ENCODE results near the gene NKX2-3. TPM values are rescaled to one million over a fixed set of nuclear protein-coding genes. Genes with fewer than 3 reads are reported as not detected.
A peak's percentile ranks its signal among the peaks of the same experiment; 100 is the strongest.

The NKX2-3 gene
- 0.41 TPM for polyA plus RNA-seq (2013, experiment 1 of 2)
- polyA plus RNA-seq (2013, experiment 2 of 2) = 0.61 TPM

- Histone ChIP-seq H3K27ac (ENCODE audit: low read depth, low read length, severe bottlenecking) (no peak within 1 kb of the TSS), H3K9me3 (ENCODE audit: control insufficient read depth, low read length) (no peaks in the 10 kb centered on the region), H3K4me3 (ENCODE audit: extremely low read depth, insufficient read depth, low read length, poor library complexity, severe bottlenecking) (peak within 1 kb of the TSS; percentile 21), H3K36me3 (ENCODE audit: control insufficient read depth, insufficient read depth, low read length) (no peaks in the 10 kb centered on the region), H3K4me1 (ENCODE audit: control insufficient read depth, insufficient read depth, low read length, poor library complexity, severe bottlenecking) (peaks cover 27% of the 10 kb centered on the region)
- 2 to 4% methylated on average over 39 to 47 of the region's 51 CpGs for WGBS, 2 experiments (ENCODE audit: insufficient coverage in 2 of 2)
These were observed at the start of gene NKX2-3 for GRCh38 chr10:99532687-99533495. Gene NKX2-3, plus strand, starts transcription at chr10:99532942. Its CDS starts 190 bp downstream, at chr10:99533132.

- H3K4me1 ChIP-seq (ENCODE audit: control insufficient read depth, insufficient read depth, low read length, poor library complexity, severe bottlenecking) = no peaks in the 10 kb centered on the region
- no peak overlapping the region for H3K4me3 ChIP-seq (ENCODE audit: extremely low read depth, insufficient read depth, low read length, poor library complexity, severe bottlenecking)
- H3K9me3 ChIP-seq (ENCODE audit: control insufficient read depth, low read length) = no peaks in the 10 kb centered on the region
- H3K36me3 ChIP-seq (ENCODE audit: control insufficient read depth, insufficient read depth, low read length) = no peaks in the 10 kb centered on the region
- no peak overlapping the region for H3K27ac ChIP-seq (ENCODE audit: low read depth, low read length, severe bottlenecking)
- 74 to 77% methylated on average over 24 to 26 of the region's 27 CpGs for WGBS, 2 experiments (ENCODE audit: insufficient coverage in 2 of 2)
These were observed 47.8 kb upstream of the NKX2-3 start for GRCh38 chr10:99484626-99485581.

DNA sequence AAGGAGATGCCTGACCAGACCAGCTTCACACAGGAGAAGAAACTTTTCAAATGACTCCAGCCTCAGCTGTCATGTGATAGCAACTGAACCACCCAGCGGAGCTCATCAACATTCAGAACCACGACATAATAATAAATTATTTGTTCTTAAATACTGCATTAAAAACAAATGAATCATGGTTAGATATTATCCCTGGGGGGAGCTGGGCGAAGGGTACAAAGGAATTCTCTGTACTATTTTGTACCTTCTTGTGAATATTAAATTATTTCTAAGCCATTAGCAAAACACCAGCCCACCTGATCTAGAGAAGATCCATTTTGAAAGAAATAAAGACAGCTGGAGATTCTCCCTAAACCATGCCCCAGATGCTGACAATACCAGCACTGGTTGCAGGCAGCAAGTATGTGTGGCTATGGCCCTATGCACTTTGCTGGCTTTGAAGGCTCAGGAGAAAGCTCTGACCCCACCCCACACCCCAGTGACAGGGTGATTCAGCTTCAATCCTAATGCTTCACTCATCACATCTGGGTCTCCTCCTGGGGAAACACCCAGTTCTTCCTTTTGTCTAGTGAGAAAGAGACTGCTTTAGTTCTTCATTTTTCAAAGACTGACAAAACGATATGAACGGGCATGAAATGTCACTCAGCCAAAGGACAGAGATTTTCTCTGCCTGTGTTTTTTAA is 45.5 kb upstream of the NKX2-3 start:
- no peaks in the 10 kb centered on the region for H3K9me3 ChIP-seq (ENCODE audit: control insufficient read depth, low read length)
- WGBS, 2 experiments (ENCODE audit: insufficient coverage in 2 of 2) = 94 to 95% methylated on average over 2 of the region's 5 CpGs
- no peak overlapping the region for H3K4me3 ChIP-seq (ENCODE audit: extremely low read depth, insufficient read depth, low read length, poor library complexity, severe bottlenecking)
- no peaks in the 10 kb centered on the region for H3K36me3 ChIP-seq (ENCODE audit: control insufficient read depth, insufficient read depth, low read length)
- H3K4me1 ChIP-seq (ENCODE audit: control insufficient read depth, insufficient read depth, low read length, poor library complexity, severe bottlenecking) = no peaks in the 10 kb centered on the region
- H3K27ac ChIP-seq (ENCODE audit: low read depth, low read length, severe bottlenecking) = no peak overlapping the region

- 86 to 100% methylated on average over 1 of the region's 3 CpGs for WGBS, 2 experiments (ENCODE audit: insufficient coverage in 2 of 2)
- Histone ChIP-seq H3K36me3 (ENCODE audit: control insufficient read depth, insufficient read depth, low read length) (no peaks in the 10 kb centered on the region), H3K9me3 (ENCODE audit: control insufficient read depth, low read length) (no peaks in the 10 kb centered on the region), H3K4me3 (ENCODE audit: extremely low read depth, insufficient read depth, low read length, poor library complexity, severe bottlenecking) (no peak overlapping the region), H3K27ac (ENCODE audit: low read depth, low read length, severe bottlenecking) (no peak overlapping the region), H3K4me1 (ENCODE audit: control insufficient read depth, insufficient read depth, low read length, poor library complexity, severe bottlenecking) (no peaks in the 10 kb centered on the region)
These were observed 43.5 kb upstream of the NKX2-3 start for GRCh38 chr10:99489271-99489670.

- WGBS, 2 experiments (ENCODE audit: insufficient coverage in 2 of 2) = 24 to 56% methylated on average over 2 to 3 of the region's 6 CpGs
- Histone ChIP-seq H3K4me1 (ENCODE audit: control insufficient read depth, insufficient read depth, low read length, poor library complexity, severe bottlenecking) (no peaks in the 10 kb centered on the region), H3K36me3 (ENCODE audit: control insufficient read depth, insufficient read depth, low read length) (no peaks in the 10 kb centered on the region), H3K4me3 (ENCODE audit: extremely low read depth, insufficient read depth, low read length, poor library complexity, severe bottlenecking) (no peak overlapping the region), H3K9me3 (ENCODE audit: control insufficient read depth, low read length) (no peaks in the 10 kb centered on the region), H3K27ac (ENCODE audit: low read depth, low read length, severe bottlenecking) (no peak overlapping the region)
These were observed 35.3 kb upstream of the NKX2-3 start for GRCh38 chr10:99497343-99498025.

- no peaks in the 10 kb centered on the region for H3K36me3 ChIP-seq (ENCODE audit: control insufficient read depth, insufficient read depth, low read length)
- H3K4me3 ChIP-seq (ENCODE audit: extremely low read depth, insufficient read depth, low read length, poor library complexity, severe bottlenecking) = no peak overlapping the region
- no peak overlapping the region for H3K27ac ChIP-seq (ENCODE audit: low read depth, low read length, severe bottlenecking)
- H3K9me3 ChIP-seq (ENCODE audit: control insufficient read depth, low read length) = no peaks in the 10 kb centered on the region
- H3K4me1 ChIP-seq (ENCODE audit: control insufficient read depth, insufficient read depth, low read length, poor library complexity, severe bottlenecking) = no peaks in the 10 kb centered on the region
- no CpG with 5 or more reads among the region's 1 CpG for WGBS, 2 experiments (ENCODE audit: insufficient coverage in 2 of 2)
These were observed 26.3 kb upstream of the NKX2-3 start for GRCh38 chr10:99506416-99506815.

DNA sequence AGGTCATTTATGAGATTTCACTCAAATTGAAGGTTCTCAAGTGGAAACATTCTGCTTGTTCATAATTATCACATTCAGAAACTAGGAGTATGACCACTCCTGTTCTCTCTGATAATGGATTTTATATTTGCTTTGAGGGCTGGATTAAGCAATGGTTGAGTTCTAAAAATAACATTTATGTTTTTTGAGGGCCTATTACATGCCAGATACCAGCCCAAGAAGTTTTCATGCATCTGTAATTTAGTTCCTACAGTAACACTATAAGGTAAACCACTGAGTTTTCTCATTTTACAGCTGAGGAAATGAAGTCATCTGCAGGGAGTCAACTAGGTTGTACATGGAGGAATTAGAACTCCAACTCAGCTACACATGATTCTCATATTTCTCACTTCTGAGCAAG is 25.5 kb upstream of the NKX2-3 start:
- Histone ChIP-seq H3K9me3 (ENCODE audit: control insufficient read depth, low read length) (no peaks in the 10 kb centered on the region), H3K27ac (ENCODE audit: low read depth, low read length, severe bottlenecking) (no peak overlapping the region), H3K36me3 (ENCODE audit: control insufficient read depth, insufficient read depth, low read length) (no peaks in the 10 kb centered on the region), H3K4me1 (ENCODE audit: control insufficient read depth, insufficient read depth, low read length, poor library complexity, severe bottlenecking) (no peaks in the 10 kb centered on the region), H3K4me3 (ENCODE audit: extremely low read depth, insufficient read depth, low read length, poor library complexity, severe bottlenecking) (no peak overlapping the region)

DNA sequence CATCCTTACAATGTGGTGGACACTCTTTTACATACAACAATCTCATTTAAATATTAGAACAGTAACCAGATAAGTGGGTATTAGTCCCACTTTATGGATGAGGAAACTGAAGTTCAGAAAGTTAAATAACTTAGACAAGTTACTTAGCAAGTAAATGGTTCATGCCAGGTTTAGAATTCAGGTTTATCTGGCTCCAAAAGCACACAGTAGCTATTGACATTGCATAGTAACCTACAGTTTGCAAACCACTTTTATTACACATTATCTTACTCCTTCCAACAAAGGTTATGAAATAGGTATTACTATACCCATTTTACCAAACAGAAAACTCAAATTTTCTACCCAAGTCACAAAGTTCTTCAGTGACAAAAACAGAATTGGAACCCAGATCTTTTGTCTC is 19.7 kb upstream of the NKX2-3 start:
- H3K4me1 ChIP-seq (ENCODE audit: control insufficient read depth, insufficient read depth, low read length, poor library complexity, severe bottlenecking) = no peaks in the 10 kb centered on the region
- no peaks in the 10 kb centered on the region for H3K36me3 ChIP-seq (ENCODE audit: control insufficient read depth, insufficient read depth, low read length)
- H3K9me3 ChIP-seq (ENCODE audit: control insufficient read depth, low read length) = no peaks in the 10 kb centered on the region

GRCh38 chr10:99519690-99520039 is 13.1 kb upstream of the NKX2-3 start:
- Histone ChIP-seq H3K4me3 (ENCODE audit: extremely low read depth, insufficient read depth, low read length, poor library complexity, severe bottlenecking) (peak overlapping the region; percentile 11), H3K27ac (ENCODE audit: low read depth, low read length, severe bottlenecking) (peak overlapping the region; percentile 71), H3K36me3 (ENCODE audit: control insufficient read depth, insufficient read depth, low read length) (no peaks in the 10 kb centered on the region), H3K9me3 (ENCODE audit: control insufficient read depth, low read length) (no peaks in the 10 kb centered on the region), H3K4me1 (ENCODE audit: control insufficient read depth, insufficient read depth, low read length, poor library complexity, severe bottlenecking) (peaks cover 41% of the 10 kb centered on the region)
- 14 to 25% methylated on average over 4 to 6 of the region's 7 CpGs for WGBS, 2 experiments (ENCODE audit: insufficient coverage in 2 of 2)

More for the DNA sequence above, 19.7 kb upstream of the NKX2-3 start:
- no peak overlapping the region for H3K4me3 ChIP-seq (ENCODE audit: extremely low read depth, insufficient read depth, low read length, poor library complexity, severe bottlenecking)
- no peak overlapping the region for H3K27ac ChIP-seq (ENCODE audit: low read depth, low read length, severe bottlenecking)

Measured in mesodermal cell (in vitro differentiated cells).